Measurements from ENCODE around the gene SOCS2.

SOCS2 gene

GRCh38 chr12:93536766-93537488 lies 35.5 kb upstream of the SOCS2 start:
- H3K4me3 ChIP-seq (ENCODE audit: low read depth, low read length): no peak overlapping the region

DNA sequence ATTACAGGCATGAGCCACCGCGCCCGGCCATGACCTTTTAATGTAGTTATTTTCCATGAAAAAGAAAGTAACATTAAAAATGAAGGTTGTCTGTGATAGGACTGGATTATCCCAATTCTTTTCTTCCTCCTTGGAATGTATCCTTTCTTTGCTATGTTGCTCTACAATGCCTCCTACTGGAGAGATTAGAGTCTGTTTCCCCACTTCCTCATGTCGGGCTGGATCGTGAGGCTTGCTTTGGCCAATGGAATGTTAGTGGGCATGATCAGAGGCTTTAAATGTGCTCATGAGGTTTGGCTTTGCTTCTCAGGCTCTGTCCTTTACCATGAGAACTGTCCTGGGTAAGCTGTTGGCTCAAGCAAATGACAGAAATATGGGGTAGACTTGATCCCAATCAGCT lies 34.7 kb upstream of the SOCS2 start:
- TF ChIP-seq CTCF (IDR thresholded peaks at IDR 0.05; ENCODE audit: borderline replicate concordance, insufficient read depth, low read depth, low read length): no peak
- no peak overlapping the region for H3K4me3 ChIP-seq (ENCODE audit: low read depth, low read length)

More at GRCh38 chr12:93536766-93537488, 35.5 kb upstream of the SOCS2 start:
- TF ChIP-seq CTCF (IDR thresholded peaks at IDR 0.05; ENCODE audit: borderline replicate concordance, insufficient read depth, low read depth, low read length): no peak

GRCh38 chr12:93539821-93540220 lies 32.7 kb upstream of the SOCS2 start:
- no peak for TF ChIP-seq CTCF (IDR thresholded peaks at IDR 0.05; ENCODE audit: borderline replicate concordance, insufficient read depth, low read depth, low read length)
- H3K4me3 ChIP-seq (ENCODE audit: low read depth, low read length): no peak overlapping the region

DNA sequence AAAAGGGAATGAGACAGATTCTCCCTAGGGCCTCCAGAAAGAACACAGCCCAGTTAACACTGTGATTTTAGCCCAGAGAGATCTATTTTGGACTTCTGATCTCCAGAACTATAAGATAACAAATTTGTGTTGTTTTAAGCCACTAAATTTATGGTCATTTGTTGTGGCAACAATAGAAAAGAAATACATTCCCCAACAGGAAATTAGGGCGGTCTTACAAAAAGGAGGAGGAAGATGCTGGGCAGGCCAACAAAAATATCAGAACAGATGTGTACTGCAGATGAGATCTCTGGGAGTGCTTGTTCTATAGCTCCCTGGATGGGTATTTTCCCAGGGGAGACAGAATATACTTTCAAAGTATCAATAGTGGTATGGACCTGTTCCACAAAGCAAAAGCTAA lies 32.0 kb upstream of the SOCS2 start:
- H3K4me3 ChIP-seq (ENCODE audit: low read depth, low read length): no peak overlapping the region
- no peak for TF ChIP-seq CTCF (IDR thresholded peaks at IDR 0.05; ENCODE audit: borderline replicate concordance, insufficient read depth, low read depth, low read length)

DNA sequence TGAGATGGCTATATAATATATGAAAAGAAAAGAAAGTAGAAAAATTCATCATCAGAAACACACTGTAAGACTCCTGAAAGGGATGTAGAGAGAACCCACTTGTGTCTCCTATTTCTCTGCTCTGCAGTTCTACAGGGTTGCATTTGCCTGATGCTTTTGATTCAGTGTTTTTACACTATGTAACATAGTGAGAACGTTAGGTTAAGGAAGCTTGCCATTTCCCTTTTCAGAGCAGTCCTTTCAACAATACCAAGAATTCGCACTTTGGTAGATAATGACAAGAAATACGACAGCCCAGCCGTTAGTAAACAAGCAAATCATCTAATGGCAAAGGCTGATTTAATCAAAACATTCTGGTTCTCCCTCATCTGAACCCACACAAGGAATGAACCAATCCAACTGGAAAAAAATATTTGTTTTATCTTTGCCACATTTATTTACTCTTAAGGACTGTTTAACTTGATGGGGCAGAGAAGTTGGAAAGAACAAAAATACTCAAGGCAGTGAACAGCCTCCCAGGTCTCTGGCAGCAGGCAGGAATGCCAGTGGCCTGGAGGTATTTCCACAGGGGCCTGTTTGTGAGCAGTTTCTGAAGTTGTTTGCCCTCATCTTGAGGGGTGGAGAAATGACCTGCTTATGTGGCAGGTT lies 30.8 kb upstream of the SOCS2 start:
- H3K4me3 ChIP-seq (ENCODE audit: low read depth, low read length): no peak overlapping the region
- no peak for TF ChIP-seq CTCF (IDR thresholded peaks at IDR 0.05; ENCODE audit: borderline replicate concordance, insufficient read depth, low read depth, low read length)

GRCh38 chr12:93547778-93548177 lies 24.7 kb upstream of the SOCS2 start:
- TF ChIP-seq CTCF (IDR thresholded peaks at IDR 0.05; ENCODE audit: borderline replicate concordance, insufficient read depth, low read depth, low read length): no peak
- H3K4me3 ChIP-seq (ENCODE audit: low read depth, low read length): no peak overlapping the region

GRCh38 chr12:93549174-93549573 lies 23.3 kb upstream of the SOCS2 start:
- TF ChIP-seq CTCF (IDR thresholded peaks at IDR 0.05; ENCODE audit: borderline replicate concordance, insufficient read depth, low read depth, low read length): no peak
- no peak overlapping the region for H3K4me3 ChIP-seq (ENCODE audit: low read depth, low read length)
